HG03064 (cell line): ENCODE data around the gene PRDM12.

Source experiments
- ATAC-seq: cut with Tn5 transposase; IDR thresholded peaks from one replicate; pipeline ENCODE4 v1.9.1; 2021; ENCODE audit warnings: low read depth; ENCODE audit not compliant: unreplicated experiment

PRDM12 gene

DNA sequence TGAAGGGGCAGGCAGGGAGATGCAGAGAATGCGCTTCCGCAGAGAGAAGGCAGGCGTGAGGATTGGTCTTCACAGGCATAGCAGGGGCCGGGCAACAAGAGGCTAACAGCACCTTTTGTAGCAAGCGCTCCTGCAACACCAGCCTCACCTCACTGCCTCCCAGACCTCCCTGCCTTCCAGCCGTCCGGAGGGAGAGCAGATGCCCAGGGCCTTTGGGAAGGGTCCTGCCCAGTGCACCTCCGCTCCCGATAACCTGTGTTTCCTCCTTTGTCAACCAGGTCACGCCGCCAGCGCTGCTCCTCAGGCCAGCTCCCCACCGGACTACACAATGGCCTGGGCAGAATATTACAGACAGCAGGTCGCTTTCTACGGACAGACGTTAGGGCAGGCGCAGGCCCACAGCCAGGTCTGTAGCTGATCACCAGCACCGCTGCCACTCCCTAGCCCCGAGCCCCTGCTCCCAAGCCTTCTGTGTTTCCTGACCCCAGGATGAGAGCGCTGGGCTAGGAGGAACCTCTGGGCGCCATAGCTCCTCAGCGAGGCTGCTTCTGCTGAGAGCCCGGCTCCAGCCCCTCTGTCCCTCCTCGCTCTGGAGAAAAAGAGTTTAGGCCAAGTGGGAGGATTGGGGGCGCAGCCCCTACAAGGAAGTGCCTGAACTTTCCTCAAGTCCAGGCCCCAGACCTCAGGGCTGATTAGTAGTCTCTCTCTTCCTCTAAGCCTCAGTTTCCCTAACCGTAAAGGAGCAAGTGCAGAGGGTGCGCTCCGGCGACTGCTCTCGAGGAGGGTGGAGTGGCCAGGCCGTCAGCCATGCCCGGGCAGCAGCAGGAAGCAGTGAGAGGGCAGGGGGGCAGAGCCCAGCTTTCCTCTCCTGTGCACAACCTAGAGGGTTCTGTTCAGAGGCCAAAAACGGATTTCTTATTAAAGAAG, 28.4 kb upstream of the PRDM12 start:
- no peak for ATAC-seq

DNA sequence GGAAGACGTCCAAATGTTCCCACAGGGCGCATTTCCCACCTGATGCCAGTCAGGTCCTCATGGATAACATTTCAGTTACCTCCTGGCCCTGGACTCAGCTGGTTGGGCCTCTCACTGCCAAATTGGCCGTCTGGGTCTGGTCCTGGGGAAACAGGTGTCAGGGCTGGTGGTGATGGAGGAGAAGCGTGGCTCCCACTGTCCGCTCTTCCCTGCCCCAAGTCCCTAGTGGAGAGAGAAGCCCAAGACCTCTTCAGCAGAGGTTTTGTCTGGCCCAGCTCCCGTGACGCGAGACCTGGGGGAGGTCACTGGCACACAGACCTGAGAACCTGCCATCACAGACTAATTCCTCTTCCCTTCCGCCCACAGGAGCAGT, 27.8 kb upstream of the PRDM12 start:
- ATAC-seq = no peak

DNA sequence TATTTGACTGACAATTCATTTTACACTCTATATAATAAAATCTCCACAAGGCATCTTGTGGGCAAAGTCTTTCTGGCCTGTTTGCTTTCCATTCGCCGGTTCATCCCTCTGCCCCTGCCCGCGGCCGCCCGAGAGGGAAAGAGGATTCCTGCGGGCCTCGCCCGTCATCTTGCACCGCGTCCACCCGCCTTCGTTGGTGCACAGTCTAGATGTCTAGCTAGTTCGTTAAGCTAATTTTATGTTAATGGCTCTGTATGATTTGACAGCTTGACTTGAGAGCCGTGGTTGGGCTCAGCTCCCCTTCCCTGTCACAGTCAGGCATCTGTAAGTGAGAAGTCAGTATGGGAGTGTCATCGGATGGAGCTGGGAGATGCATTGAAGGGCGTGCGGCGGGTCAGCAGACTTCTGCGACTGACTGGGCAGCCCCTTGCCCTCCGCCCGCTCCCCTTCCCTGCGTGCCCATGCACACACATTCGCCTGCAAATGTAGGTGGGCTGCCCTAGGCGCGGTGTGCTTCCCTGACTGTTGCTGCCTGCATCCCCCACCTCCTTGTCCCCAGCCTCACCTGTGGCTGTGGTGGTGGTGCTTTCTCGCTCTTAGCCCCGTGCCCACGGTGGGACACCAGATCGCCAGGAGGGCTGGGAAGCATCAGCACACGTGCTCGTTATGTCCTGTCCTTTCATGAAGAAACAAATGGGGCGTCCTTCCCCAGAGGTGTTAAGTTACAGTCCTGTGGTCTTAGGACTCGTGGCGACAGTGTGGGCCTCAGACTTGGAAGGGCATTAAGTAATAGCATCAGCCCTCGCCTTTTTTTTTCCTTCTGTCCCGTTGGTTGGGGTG, 25.9 kb upstream of the PRDM12 start:
- ATAC-seq = no peak

DNA sequence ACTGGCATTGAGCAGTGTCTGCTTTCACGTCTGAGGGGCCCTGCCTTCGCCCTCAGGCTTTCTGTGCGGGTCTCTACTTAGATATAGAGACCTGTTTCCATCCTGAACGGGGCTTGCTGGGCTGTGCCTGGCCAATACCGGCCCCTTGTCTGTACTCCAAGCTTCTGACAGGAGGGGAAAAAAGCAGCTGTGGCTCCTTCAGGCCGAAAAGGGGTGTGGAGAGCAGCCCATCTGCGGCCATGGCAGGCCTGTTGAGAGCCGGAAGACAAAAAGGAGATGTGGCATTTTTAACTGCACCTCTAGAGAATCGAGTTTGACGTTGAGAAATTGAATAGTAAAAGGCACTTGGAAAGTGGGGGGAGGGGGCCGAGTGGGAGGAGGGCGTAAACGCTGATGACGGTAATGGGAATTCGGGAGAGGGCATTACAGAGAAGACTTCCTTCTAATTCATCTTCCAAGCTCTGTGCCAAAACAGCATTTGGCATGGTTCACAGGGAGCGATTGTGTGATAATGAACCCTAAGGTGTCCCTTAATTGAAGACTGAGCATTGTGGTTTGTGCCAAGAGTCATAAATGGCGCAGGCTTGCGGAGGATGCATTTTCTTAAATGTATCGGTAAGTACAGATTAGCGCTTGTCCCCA, 25.1 kb upstream of the PRDM12 start:
- ATAC-seq = no peak

DNA sequence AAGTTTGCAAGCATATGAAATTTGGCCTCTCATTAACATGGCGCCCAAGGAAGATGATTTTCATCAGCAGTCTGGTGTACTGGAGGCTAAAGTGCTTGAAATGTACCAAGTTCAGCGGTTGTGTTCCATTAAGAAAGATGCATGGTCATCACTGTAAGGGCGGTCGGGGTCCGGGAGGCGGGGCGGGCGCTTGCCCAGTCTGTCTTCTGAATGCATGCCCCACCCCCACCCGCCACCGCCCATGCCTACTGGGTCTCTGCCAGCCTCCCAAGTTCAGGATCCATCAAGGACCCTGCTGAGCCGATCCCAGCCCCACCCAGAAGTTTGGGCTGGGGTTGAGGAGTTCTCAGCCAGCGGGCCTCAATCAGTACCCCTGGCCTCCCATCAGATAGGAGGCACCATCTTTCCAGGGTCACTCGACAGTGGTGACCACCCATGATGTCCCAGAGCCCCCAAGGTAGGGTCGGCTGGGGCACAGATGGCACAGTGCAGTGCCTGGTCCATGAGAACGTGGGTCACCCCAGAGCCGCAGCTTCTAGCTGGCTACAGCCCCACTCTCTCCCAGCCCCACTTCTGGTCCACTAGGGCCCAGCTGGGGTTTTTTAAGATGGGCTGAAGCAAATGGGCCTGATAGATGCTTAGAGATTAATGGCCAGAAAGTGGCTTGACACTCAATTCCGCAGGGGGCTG, 24.4 kb upstream of the PRDM12 start:
- ATAC-seq = no peak

DNA sequence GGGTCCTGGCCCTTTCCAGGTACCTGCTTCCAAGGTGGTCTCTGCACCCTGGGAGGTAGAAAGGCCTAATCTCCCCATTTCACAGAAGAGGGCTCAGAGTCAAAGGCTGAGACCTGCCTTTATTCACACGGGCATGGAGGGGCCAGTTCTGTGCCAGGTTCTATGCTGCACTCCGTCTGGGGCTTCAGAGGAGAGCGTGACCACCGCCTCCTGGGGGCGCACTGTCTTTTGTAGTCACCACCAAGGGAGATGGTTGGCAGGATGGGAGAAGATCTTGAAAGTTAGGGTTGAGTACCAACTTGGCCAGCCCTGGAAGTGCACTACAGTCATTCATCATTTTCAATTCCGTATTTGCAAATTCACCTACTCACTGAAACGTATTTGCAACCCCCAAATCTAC, 23.7 kb upstream of the PRDM12 start:
- no peak for ATAC-seq

DNA sequence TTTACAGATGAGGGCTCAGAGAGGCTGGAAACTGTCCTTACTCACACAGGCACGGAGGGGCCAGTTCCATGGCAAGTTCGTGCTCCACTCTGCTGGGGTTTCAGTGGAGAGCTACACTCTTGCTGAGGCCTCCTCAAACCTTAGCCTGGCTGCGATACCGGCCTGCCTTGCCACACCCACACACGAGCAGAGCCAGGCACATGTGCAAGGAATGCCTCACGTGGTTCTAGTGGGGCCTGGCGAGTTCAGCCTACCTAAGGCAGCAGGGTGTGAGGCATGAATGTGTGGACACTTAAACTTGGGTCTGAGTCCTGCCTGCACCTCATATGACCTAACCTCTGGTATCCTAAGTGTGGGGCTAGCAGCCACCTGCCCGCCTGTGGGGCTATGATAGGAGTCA, 21.5 kb upstream of the PRDM12 start:
- ATAC-seq = no peak

DNA sequence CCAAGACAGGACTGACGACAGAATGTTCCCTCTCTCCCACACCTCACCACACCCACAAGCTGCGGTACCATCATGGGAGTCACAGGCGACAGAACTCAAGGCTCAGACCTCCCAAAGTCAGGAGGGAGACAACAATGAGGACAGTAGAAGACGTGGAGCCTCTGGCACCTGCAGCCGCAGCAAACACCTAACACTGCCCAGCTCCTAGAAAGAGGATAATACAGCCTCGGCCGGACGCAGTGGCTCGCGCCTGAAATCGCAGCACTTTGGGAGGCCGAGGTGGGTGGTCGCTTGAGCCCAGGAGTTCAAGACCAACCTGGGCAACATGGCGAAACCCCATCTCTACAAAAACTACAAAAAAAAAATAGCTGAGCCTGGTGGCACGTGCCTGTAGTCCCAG, 13.2 kb upstream of the PRDM12 start:
- ATAC-seq = no peak

DNA sequence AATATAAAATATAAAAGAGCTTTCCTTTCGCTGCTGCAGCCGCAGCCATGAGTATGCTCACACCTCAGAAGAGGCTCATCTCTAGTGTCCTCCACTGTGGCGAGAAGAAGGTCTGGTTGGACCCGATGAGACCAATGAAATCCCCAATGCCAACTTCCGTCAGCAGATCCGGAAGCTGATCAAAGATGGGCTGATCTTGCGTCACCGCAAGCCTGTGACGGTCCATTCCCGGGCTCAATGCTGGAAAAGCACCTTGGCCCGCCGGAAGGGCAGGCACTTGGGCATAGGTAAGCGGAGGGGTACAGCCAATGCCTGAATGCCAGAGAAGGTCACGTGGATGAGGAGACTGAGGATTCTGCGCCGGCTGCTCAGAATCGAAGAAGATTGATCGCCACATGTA, 12.6 kb upstream of the PRDM12 start:
- no peak for ATAC-seq

DNA sequence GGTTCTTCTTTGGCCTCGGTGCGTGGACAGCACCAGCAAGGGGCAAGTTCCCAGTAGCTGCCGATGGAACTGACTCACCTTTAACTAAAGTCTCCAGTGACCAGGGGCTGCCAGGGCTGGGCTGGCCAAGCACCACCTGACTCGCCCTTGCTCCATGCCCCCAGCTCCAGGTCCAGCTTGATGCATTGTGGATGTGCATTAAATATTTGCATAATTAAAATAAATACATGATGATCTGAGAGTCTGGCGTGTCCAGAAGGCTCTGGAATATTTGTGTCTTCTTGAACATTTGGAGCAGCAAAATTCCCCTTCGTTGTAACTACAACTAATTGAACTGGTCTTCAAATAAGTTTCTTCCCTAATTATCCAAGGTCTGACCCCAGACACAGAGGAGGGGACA, 9.5 kb upstream of the PRDM12 start:
- ATAC-seq = no peak

DNA sequence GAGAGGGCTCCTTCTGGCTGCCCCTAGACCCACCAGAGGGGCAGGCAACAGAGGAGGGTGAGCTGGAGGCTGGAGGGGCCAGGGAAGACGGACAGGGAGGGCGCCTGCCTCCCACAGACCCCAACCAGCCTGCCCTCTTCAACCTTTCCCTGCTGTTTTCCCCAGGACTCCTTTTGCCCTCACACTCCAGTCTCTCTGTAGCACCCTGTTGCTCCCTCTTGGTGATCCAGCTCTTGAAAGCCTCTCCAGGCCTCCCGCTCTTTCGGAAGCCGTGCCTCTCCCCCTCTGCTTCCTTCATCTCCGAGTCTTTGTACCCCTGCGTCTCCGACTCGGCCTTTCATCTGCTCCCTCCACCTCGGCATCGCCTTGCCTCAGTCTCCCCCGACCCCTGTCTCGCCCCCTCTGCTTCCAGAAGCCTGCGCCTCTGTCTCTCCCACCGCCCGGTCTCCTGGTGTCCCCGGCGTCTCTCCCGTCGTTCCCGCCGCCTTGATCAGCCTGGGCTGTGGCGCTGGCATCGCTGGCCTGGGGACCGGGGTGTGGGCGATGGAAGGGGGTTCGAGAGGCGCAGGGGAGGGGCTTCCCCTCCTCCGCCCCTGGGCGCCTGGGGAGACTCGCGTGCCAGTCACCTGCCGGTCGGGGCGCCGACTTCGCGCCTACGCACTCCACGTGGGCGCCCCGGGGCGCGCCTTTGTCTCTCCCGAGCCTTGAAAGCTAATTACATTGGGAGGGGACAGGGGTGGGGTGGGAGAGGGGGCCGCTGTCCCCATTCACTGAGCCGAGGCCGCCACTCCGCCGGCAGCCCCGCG, 5.3 kb upstream of the PRDM12 start:
- ATAC-seq = no peak

DNA sequence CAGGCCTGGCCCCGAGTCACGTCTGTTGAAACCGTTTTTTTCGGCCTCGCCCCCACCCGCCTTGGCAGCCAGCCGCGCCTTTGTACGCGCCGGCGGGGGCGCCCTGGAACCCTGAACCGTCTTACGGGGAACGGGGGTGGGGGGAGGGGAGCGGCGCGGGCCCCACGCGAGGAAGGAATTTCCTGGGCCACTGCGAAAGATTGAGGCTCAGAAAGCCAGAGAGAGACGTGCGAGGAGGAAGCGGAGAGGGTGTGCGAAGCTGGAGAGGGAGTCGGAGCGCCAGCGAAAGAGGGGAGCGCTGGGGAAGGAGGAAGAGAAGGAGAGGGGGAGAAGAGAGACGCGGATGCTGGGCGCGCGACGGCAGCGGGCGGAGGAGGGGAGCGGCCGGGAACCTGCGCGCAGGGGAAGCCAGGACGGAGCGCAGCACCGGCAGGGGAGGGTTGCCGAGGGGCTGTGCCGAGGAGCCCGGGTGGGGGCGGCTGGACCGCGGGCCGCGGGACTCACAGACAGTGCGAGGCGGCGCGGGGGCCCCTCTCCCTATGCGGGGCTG, 4.6 kb upstream of the PRDM12 start:
- no peak for ATAC-seq

DNA sequence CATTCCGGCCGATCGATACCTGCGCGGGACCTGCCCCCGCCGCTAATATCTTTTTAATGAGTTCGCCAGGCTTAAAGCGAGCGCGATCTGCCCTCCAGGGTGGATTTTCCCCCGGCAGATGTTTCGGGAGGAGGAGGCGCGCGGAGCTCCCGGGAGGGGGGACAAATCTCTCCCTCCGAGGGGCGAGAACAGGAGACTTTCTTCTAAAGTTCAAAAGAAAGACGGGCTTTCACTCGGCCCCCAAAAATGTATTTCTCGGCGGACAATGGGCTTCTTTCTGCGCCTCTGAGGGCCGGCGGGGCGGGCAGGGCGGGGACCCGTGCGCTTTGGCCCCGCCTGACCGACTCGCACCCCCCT, 4.1 kb upstream of the PRDM12 start:
- ATAC-seq = no peak

DNA sequence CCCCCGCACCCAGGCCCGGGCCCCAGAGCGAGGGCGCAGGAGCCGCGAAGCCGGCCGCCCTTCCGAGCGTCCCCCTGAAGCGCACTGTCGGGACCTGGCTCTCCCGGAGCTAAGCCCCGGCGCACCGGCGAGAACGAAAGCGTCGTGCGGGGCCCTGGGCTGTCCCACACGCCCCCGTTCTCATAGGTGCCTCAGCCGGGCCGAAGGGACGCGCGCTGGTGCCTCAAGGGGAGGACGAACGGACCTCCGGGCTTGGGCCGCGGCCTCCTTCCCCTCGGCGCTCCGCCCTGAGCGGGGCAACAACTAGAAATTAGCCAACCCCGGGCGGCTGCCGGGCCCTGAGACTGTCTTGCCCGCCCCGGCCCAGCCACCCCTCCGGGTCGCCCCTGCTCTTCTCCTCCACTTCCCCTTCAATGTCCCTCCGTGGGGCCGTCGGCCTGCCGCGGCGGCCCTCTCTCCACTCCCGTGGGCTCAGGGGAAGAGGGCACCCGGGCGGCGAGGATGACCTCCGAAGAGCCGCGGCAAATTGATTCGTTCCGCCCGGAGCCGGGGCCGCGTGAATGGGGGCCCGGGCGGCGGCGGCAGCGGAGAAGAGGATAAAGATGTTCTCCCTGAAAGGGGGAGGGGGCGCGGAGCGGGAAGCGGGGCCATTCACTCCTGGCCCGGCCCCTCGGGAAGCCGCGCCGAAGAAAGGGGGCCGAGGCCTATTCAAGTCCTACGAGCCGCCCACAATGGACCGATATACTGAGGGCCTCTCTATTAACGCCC, 3.5 kb upstream of the PRDM12 start:
- no peak for ATAC-seq

DNA sequence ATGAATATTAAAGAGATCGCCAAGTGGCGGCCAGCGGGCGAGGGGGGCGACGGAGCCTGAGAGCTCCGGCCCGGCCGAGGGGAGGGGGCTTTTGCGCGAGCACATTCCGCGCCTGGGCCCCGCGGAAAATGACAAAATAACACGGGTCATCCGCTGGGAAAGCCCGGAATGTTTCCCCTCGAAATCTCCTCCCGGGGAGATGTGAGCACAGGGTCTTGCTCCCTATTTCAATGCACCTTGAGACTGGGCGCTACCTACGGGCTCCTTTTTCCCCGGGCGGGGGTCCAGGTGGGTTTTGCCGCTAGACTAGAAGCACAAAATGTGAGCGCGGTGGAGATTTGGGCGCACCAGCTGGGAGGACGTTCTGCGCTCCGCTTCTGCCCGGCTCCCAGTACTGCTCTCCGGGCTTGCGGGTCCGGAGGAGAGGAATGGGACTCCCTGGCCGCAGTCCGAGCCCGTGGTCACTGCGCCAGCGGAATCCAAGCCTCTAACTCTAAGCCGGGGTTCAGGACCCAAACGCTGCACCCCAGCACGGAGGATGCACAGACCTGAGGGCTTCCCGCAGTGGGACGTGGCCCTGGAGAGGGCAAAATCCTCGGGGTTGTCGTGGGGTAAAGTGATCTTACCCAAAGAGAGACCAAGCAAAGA, 2.8 kb upstream of the PRDM12 start:
- ATAC-seq = no peak

DNA sequence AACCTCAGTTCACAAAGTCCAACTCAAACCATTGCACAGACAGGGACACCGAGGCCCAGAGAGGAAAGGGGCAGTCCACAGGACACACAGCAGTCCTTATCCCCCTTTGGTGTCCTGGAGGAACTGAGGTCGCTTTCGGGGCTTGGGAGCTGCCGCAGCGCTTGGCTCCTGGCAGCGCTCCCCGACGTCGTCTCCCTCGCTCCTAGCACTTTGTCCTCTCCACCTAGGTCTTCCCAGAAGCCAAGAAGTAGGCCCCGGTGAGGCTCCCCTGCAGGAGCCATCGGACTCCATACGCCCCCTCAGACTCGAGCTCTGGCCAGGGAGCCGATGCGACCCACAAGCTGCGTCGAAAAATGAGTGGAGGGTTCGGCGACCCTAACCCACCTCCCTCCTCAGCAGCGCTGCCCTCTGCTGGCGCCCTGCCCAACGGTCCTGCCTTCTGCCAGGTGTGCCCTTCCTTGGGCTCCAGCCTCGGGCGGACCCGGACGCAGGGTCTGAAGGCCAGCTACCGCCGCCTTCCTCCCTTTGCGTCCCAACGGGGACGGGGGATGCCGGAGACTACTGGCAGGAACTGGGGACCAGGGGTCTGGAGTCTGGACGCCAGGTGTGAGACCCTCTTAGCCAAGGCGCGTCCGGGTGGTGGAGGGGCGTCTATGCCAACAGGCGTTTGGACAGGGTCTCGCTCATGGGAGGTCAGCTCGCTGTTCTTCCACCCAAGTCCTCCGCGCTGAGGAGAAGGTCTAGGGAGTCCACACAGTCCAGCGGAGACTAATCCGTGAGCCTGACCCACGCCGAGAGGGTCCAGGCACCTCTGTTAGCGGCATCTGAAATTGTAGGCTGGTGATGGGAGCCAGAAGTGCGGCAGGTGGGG, 2.1 kb upstream of the PRDM12 start:
- no peak for ATAC-seq

DNA sequence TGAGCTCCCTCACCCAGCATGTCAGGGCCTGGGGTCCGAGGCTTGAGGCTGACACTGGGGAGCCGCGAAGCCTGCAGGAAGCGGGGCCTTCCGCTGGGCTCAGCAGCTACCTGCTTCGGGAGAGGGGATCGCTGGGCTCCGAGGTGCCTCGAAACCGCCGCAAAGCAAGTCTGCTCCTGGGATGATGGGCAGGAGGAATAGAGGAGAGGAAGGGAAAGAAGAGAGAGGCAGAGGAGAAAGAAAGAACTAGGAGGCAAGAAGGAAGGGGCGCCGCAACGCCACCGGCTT, 1.5 kb upstream of the PRDM12 start:
- ATAC-seq = no peak
